Activated naive CD8-positive, alpha-beta T cell treated with anti-CD3 and anti-CD28 coated beads, Interleukin-2, amount 10 ng/mL, durations not matched to agents 7 days and 5 days (primary cell): Measurements from ENCODE around the gene HSFX3. TPM values are rescaled to one million over a fixed set of nuclear protein-coding genes. Genes with fewer than 3 reads are reported as not detected.
A peak's percentile ranks its signal among the peaks of the same experiment; 100 is the strongest.
"Not testable (repeated sequence)": the region's sequence is repeated elsewhere in the genome, so short reads cannot be mapped to it uniquely, and the experiment has no call there.

Experiments
- ATAC-seq: fragments of 150-1000 bp; cut with Tn5 transposase; one replicate; pipeline ENCODE4 v1.10.0; 2021; ENCODE audit warnings: low read depth, moderate library complexity
- POLR2A ChIA-PET: fragments of 350-600 bp; sonication (Branson Sonifier 250); formaldehyde crosslinking; loops from one replicate; lab custom pipeline; 2021; ENCODE audit warnings: antibody characterized with exemption; lab: Charles Lee
- DNase-seq: peaks from one replicate; pipeline ENCODE4 v3.0.0; 2021
- H3K27ac Mint-ChIP-seq: one replicate; pipeline ENCODE4 v1.8.0; 2022; ENCODE audit warnings: mild to moderate bottlenecking, mixed read lengths
- H3K27me3 Mint-ChIP-seq: one replicate; pipeline ENCODE4 v1.8.0; 2022; ENCODE audit warnings: mild to moderate bottlenecking, moderate library complexity, mixed read lengths
- H3K36me3 Mint-ChIP-seq: one replicate; pipeline ENCODE4 v1.8.0; 2021; ENCODE audit warnings: mild to moderate bottlenecking, mixed read lengths
- H3K4me1 Mint-ChIP-seq: one replicate; pipeline ENCODE4 v1.8.0; 2021; ENCODE audit warnings: mixed read lengths
- H3K4me3 Mint-ChIP-seq: one replicate; pipeline ENCODE4 v1.8.0; 2022; ENCODE audit warnings: mild to moderate bottlenecking, moderate library complexity, mixed read lengths
- H3K9me3 Mint-ChIP-seq: one replicate; pipeline ENCODE4 v1.8.0; 2021; ENCODE audit warnings: mixed read lengths
- total RNA-seq, 2 experiments: library from RNA; stranded (reverse); gene quantifications; one replicate each; pipeline ENCODE4 v1.2.3, GENCODE V29; 2021

The HSFX3 gene, protein sequence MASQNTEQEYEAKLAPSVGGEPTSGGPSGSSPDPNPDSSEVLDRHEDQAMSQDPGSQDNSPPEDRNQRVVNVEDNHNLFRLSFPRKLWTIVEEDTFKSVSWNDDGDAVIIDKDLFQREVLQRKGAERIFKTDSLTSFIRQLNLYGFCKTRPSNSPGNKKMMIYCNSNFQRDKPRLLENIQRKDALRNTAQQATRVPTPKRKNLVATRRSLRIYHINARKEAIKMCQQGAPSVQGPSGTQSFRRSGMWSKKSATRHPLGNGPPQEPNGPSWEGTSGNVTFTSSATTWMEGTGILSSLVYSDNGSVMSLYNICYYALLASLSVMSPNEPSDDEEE
- total RNA-seq: not detected

DNA sequence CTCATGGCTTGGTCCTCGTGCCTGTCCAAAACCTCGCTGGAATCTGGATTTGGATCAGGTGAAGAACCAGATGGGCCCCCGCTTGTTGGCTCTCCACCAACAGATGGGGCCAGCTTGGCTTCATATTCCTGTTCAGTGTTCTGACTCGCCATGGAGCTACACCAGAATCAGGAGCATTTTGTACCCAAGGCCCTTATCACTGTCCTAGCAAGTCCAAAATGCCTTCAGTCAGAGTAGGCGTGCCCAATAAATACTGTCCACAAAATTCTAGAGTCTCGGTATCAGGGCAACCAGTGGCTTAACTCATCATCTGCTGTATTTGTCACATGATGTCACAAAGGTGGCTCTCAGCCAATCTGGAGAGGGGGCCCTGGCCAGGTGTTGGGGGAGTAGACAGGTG, at the start of gene HSFX3:
TSS of gene HSFX3 (minus strand) at position 224 of the 400 bp plus-strand sequence. CDS start at position 152, 72 bp downstream.
- H3K27ac Mint-ChIP-seq: peak within 1 kb of the TSS; percentile 74
- DNase-seq, H3K27me3 Mint-ChIP-seq, H3K4me1 Mint-ChIP-seq, POLR2A ChIA-PET, H3K36me3 Mint-ChIP-seq, H3K4me3 Mint-ChIP-seq, H3K9me3 Mint-ChIP-seq, ATAC-seq: not testable (repeated sequence)

DNA sequence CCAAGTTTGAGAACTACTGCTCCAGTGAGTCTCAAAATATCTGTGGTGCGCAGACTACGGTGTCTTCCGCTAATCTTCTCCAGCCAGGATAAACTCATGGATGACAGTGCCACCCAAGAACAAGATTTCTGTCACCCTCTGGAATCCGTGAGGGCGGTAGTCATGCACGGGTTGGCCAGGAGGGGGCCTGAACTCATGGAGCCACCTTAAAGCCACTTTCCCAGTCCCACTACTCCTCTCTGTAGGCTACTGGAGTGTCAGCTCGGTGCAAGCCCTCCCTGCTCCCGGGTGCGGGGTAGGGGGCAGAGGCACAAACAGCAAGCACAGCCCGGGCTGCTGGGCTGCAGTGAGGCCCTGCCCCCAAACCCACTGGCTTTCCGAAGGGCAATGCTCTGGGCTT, 48.9 kb upstream of the HSFX3 start:
- POLR2A ChIA-PET, H3K36me3 Mint-ChIP-seq, H3K4me3 Mint-ChIP-seq, H3K4me1 Mint-ChIP-seq, H3K27me3 Mint-ChIP-seq, H3K27ac Mint-ChIP-seq, DNase-seq, H3K9me3 Mint-ChIP-seq, ATAC-seq: not testable (repeated sequence)

DNA sequence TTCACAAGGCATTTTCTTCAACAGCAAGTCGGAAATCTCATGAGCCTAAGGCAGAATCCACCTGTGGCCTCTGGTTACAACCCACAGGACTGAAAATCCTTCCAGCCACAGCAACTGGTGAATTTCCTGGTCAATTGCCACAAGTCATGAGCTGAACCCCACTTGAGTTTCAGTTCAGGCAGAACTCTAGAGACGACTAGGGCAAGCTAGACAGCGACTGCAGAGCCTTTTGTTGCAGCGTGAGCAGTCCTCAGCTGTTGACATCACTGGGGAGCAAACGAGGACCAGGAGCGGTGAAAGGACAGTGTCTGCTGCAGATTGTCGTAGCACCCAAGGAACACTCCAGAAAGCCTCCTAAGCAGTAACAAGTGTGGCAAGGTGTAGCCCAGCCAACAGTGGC, 46.2 kb upstream of the HSFX3 start:
- H3K4me1 Mint-ChIP-seq, DNase-seq, ATAC-seq, H3K9me3 Mint-ChIP-seq, H3K36me3 Mint-ChIP-seq, H3K27me3 Mint-ChIP-seq, H3K27ac Mint-ChIP-seq, H3K4me3 Mint-ChIP-seq, POLR2A ChIA-PET: not testable (repeated sequence)

DNA sequence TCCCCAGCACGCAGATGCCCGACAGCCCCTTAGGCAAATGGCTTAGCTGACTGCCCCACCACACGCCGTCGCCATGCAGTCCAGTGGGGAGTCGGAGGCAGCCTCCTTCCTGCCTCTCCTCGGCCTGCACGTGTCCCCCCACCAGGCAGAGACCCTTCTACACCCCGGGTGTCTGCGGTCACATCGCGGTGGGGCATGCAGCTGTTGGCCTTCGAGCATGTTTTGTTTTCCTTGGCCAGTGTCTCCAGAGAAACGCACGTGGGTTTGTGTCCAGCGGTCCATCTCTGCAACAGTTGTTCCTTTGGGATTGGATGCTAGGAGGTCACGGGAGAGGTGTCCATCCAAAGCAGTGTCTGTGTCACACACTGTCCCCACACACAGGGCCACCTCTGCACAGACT, 45.5 kb upstream of the HSFX3 start, which contains the start of gene HSFX2:
TSS of gene HSFX2 (minus strand) at position 101 of the 400 bp plus-strand sequence. CDS start 614 bp downstream, outside the sequence.
- H3K4me1 Mint-ChIP-seq, H3K9me3 Mint-ChIP-seq, DNase-seq, H3K36me3 Mint-ChIP-seq, H3K4me3 Mint-ChIP-seq, POLR2A ChIA-PET, H3K27ac Mint-ChIP-seq, ATAC-seq, H3K27me3 Mint-ChIP-seq: not testable (repeated sequence)

DNA sequence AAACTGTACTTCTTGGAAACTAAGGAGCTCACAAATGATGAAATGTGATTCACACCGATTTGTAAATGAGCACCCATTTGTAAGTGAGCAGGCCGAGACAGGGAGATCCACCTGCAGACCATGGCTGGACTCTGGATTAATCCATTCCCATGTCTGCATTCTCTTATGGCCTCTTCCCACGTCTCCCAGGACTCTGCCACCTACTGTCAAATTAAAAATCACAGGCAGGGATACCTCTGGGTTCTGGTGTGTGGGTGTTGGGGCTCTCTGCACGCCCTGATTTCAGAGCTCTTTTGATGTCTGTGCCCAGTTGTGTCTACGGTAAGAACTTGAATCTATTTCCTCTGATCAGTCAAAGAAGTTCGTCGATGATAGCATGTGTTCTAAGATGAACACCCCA, 41.3 kb upstream of the HSFX3 start:
- H3K4me1 Mint-ChIP-seq, H3K27ac Mint-ChIP-seq, H3K36me3 Mint-ChIP-seq, ATAC-seq, H3K9me3 Mint-ChIP-seq, POLR2A ChIA-PET, H3K4me3 Mint-ChIP-seq, H3K27me3 Mint-ChIP-seq, DNase-seq: not testable (repeated sequence)

DNA sequence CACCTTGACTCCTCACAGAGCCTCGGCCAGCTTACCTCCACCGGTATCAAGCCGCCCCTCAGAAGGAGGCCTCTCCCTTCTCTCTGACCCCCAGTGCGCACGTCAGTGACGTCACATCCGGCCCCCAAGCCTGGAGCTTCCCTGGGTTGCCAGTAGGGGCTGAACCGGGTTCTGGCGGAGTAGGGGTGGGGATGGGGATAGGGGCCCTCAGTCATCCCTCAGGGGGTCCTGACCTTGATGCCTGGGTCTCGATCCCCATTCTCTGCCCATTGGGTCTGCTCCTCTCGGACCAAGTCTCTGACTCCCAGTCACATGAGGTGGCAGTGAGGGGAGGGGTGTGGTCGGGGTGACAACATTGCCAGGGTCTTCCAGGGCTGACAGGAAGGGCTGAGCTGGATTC, 37.6 kb upstream of the HSFX3 start, which contains the start of gene MAGEA9B:
TSS of gene MAGEA9B (minus strand) at position 101 of the 400 bp plus-strand sequence. CDS start 4,280 bp downstream, outside the sequence.
- H3K9me3 Mint-ChIP-seq, DNase-seq, H3K36me3 Mint-ChIP-seq, POLR2A ChIA-PET, ATAC-seq, H3K27me3 Mint-ChIP-seq, H3K27ac Mint-ChIP-seq, H3K4me3 Mint-ChIP-seq, H3K4me1 Mint-ChIP-seq: not testable (repeated sequence)

DNA sequence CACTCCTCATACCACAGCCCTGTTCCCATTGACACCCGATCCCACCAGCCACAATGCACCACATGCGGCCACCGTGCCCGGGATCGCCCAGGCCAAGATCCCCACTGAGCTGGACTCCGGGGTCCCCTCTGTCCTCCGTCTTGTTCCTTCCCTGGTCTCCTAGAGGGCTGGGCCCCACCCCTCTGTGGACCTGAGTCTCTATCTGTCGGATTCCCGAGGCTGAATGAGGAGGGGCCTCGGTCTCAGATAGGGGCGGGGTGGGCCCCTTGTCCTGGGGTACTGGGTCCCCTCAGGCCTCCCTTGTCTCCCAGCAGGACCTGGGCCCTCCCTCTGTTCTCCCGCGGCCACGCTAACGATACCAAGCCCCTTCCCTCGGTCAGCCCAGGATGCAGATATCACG, 35.9 kb upstream of the HSFX3 start:
- H3K27ac Mint-ChIP-seq, POLR2A ChIA-PET: not testable (repeated sequence)

DNA sequence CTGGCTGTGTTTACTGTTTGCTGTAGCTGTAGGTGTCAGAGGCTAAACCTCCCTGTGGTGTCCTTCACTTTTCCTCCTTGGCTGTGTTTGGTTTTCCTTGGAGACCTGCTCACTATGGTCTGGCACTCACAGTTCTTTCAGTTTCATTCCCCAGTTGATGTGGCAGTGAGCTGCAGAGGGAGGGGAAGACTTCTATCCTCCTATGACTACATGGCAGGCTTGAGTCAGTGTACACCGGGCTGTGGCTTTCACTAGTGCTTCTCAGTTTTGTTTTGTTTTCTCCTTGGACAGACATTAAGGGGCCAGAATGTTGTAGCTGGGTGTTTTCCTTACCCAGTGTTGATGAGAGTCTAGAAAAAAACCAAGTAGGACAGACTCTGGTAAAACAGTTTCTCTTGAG, 23.7 kb upstream of the HSFX3 start:
- peak; percentile 98 for ATAC-seq
- H3K9me3 Mint-ChIP-seq, H3K4me1 Mint-ChIP-seq, H3K27me3 Mint-ChIP-seq, DNase-seq, H3K4me3 Mint-ChIP-seq, H3K27ac Mint-ChIP-seq, H3K36me3 Mint-ChIP-seq: not testable (repeated sequence)
- POLR2A ChIA-PET: interaction anchor here (1.5 kb wide), 1 partner anchor 32 kb away, joined by 4 read pairs; the partner anchor contains the start of gene EOLA1

More for the DNA sequence above, 35.9 kb upstream of the HSFX3 start:
- not testable (repeated sequence) for H3K36me3 Mint-ChIP-seq, H3K27me3 Mint-ChIP-seq, ATAC-seq, DNase-seq, H3K4me3 Mint-ChIP-seq, H3K4me1 Mint-ChIP-seq, H3K9me3 Mint-ChIP-seq

DNA sequence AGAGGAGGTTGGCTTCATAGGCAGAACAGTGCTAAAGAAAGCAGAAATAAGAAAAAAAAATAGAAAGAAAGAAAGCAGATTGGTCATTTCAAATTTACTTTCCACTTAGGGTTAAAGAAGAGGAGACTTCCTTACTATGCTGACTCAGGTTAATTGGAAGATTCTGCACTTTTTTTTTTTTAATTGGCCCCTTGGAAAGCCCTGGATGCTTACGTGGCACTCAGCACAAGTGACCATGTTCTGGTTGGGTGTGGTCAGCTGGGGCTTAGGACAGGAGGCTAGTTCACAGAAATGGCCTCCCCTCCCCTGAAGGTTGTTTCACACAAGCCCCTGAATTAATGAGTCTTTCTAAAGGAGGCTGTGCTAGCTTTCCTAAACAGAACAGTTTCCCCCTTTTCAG, 23.0 kb upstream of the HSFX3 start:
- peak overlapping the region; percentile 53 for H3K4me3 Mint-ChIP-seq
- H3K9me3 Mint-ChIP-seq: no peaks in the 10 kb centered on the region
- DNase-seq (no peak), ATAC-seq (no peak)
- H3K27ac Mint-ChIP-seq: peak overlapping the region; percentile 78
- H3K27me3 Mint-ChIP-seq: no peaks in the 10 kb centered on the region
- POLR2A ChIA-PET: interaction anchor here (0.6 to 1.5 kb wide), 2 partner anchors 32 to 663 kb away, joined by 4 read pairs; partner anchors contain the start of gene EOLA1
- H3K4me1 Mint-ChIP-seq: peaks cover 3% of the 10 kb centered on the region
- H3K36me3 Mint-ChIP-seq: no peaks in the 10 kb centered on the region

DNA sequence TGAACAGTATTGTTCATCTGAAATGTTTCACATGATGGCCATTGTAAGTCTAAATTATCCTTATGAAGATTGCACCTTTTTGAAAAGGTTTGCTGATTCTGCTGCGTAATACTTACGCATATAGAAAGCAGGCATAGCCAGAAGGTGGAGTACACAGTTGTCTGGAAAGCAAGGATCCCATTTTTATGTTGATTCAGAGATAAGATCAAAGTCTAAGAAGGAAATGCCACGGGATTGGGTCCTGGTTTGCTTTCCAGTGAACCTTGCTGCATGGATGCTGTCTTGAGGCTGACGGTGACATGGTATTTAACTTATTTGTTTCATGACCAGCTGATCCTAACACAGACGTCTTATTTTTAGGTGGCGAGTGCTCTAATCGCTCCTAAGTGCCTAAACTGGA, 22.0 kb upstream of the HSFX3 start:
- no peak for DNase-seq
- Mint-ChIP-seq H3K4me3 (no peak overlapping the region), H3K27ac (no peak overlapping the region), H3K4me1 (peaks cover 3% of the 10 kb centered on the region), H3K36me3 (no peaks in the 10 kb centered on the region), H3K9me3 (no peaks in the 10 kb centered on the region), H3K27me3 (no peaks in the 10 kb centered on the region)
- no peak for ATAC-seq
- POLR2A ChIA-PET: interaction anchor here (0.6 to 1.5 kb wide), 2 partner anchors 31 to 664 kb away, joined by 4 read pairs; partner anchors contain the start of gene EOLA1

DNA sequence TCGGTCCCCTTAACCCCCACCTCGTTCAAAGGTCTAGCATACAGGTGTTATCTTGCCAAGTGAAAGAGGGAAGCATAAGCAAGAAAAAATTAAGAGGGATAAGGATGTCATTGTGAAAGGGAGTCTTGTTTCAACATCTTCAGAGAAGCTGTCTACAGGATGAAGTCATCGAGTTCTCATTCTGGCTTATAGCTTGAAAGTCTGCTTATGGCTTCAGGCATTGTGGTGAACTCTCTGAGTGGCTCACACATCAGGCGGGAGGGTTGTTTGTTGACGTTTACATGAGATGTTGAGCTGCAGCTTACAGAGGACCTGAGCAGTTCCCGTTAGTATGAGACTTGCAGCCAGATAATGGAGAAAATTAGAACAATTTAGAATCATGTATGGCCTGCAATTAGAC, 20.9 kb upstream of the HSFX3 start:
- DNase-seq (no peak), ATAC-seq (no peak)
- Mint-ChIP-seq H3K27me3 (no peaks in the 10 kb centered on the region), H3K4me1 (peaks cover 3% of the 10 kb centered on the region), H3K9me3 (no peaks in the 10 kb centered on the region), H3K27ac (no peak overlapping the region), H3K36me3 (no peaks in the 10 kb centered on the region), H3K4me3 (no peak overlapping the region)
- POLR2A ChIA-PET: no interaction called here

DNA sequence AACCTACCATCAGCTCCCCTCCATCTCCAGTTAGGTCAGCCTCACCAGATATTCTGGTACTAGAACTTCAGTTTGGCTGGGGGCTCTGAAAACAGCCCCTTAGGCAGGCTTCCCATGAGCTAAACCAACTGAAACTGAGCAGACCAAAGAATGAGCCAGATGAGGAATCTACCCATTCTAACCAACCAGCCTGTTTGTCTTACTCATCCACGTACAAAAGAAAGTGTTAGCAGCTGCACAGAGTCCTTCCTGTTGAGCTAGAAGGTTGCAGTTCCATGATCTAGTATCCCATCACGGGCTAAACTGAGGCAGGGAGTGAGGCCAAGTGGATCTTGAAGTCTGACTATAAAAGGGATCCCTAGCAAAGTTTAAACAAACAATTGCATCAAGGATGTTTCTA, 20.0 kb upstream of the HSFX3 start:
- Mint-ChIP-seq H3K9me3 (no peaks in the 10 kb centered on the region), H3K4me3 (no peak overlapping the region), H3K27ac (no peak overlapping the region), H3K36me3 (no peaks in the 10 kb centered on the region), H3K4me1 (peaks cover 3% of the 10 kb centered on the region), H3K27me3 (no peaks in the 10 kb centered on the region)
- POLR2A ChIA-PET: no interaction called here
- ATAC-seq (no peak), DNase-seq (no peak)

DNA sequence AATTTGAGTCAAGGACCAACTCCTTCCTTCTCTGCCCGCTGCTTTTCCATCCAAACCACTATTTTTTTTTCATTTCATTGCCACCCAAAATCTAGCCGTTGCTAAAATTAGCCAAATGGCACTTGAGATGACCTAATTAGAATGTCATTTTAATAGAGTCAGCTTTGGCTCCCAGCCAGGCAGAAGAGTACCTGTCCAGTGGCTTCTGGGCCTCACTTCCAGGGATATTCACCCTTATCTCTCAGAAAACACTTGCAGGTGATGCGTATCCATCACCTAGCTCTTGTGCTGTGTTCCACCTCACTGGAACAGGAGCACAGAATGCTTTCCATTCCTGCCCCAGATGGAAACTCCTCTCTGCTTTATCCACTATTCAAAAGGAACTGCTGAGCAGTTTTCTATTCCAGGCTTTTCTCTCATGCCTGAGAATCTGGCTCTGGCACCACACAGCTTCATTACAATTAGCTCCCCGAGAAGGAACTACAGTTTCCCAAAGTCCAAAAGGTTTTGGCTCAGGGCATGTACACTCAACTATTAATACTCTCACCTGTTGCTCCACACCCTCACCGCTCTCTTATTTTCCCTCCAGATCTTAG, 19.1 kb upstream of the HSFX3 start:
- DNase-seq: no peak
- H3K9me3 Mint-ChIP-seq: no peaks in the 10 kb centered on the region
- H3K36me3 Mint-ChIP-seq: no peaks in the 10 kb centered on the region
- H3K27me3 Mint-ChIP-seq: no peaks in the 10 kb centered on the region
- no peak overlapping the region for H3K4me3 Mint-ChIP-seq
- no peak overlapping the region for H3K27ac Mint-ChIP-seq
- peaks cover 3% of the 10 kb centered on the region for H3K4me1 Mint-ChIP-seq
- POLR2A ChIA-PET: no interaction called here
- ATAC-seq: no peak
